Measurements from ENCODE around the gene NXNL2. TPM values are rescaled to one million over a fixed set of nuclear protein-coding genes. Genes with fewer than 3 reads are reported as not detected.

NXNL2 gene
- total RNA-seq, 2 experiments from 2014 or later = not detected

DNA sequence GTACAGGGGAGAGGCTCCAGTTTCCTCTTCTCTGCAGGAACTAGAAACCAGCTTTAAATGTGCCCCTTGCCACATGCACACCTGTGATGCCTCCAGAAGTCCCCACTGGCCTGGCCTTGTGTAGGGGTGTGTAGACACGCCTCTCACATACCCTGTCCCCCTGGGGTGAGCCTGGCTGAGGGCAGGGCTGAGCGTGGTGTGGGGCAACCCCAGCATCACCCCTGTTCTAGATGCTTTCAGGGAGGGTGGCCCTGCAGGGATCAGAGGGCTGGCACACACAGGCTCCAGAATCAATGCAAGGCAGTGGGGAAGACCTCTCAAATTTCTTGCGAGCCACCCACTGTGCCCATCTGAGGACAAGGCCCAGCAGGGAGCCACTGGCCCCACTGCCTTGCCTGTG lies 54.7 kb downstream of the NXNL2 start:
- no peak for ATAC-seq
- ChIA-PET CTCF (interaction anchor here (2.6 kb wide), 1 partner anchor 10 kb away, joined by 7 read pairs; no protein-coding TSS in a partner anchor), POLR2A (no interaction called here)
- H3K9me3 Mint-ChIP-seq = no peaks in the 10 kb centered on the region
- TF ChIP-seq, protein P1, sequence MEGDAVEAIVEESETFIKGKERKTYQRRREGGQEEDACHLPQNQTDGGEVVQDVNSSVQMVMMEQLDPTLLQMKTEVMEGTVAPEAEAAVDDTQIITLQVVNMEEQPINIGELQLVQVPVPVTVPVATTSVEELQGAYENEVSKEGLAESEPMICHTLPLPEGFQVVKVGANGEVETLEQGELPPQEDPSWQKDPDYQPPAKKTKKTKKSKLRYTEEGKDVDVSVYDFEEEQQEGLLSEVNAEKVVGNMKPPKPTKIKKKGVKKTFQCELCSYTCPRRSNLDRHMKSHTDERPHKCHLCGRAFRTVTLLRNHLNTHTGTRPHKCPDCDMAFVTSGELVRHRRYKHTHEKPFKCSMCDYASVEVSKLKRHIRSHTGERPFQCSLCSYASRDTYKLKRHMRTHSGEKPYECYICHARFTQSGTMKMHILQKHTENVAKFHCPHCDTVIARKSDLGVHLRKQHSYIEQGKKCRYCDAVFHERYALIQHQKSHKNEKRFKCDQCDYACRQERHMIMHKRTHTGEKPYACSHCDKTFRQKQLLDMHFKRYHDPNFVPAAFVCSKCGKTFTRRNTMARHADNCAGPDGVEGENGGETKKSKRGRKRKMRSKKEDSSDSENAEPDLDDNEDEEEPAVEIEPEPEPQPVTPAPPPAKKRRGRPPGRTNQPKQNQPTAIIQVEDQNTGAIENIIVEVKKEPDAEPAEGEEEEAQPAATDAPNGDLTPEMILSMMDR (IDR thresholded peaks at IDR 0.05) = no peak
- intact Hi-C loops (cut with micrococcal nuclease) = loop anchor here (10.0 kb wide), 1 partner anchor 155 kb away; no protein-coding TSS in a partner anchor
- H3K4me3 Mint-ChIP-seq = no peak overlapping the region
- no peak overlapping the region for H3K27ac Mint-ChIP-seq
- H3K27me3 Mint-ChIP-seq = no peaks in the 10 kb centered on the region
- peaks cover 4% of the 10 kb centered on the region for H3K4me1 Mint-ChIP-seq (ENCODE audit: low read depth)
- DNase-seq = no peak
- no peaks in the 10 kb centered on the region for H3K36me3 Mint-ChIP-seq (ENCODE audit: low read depth)

DNA sequence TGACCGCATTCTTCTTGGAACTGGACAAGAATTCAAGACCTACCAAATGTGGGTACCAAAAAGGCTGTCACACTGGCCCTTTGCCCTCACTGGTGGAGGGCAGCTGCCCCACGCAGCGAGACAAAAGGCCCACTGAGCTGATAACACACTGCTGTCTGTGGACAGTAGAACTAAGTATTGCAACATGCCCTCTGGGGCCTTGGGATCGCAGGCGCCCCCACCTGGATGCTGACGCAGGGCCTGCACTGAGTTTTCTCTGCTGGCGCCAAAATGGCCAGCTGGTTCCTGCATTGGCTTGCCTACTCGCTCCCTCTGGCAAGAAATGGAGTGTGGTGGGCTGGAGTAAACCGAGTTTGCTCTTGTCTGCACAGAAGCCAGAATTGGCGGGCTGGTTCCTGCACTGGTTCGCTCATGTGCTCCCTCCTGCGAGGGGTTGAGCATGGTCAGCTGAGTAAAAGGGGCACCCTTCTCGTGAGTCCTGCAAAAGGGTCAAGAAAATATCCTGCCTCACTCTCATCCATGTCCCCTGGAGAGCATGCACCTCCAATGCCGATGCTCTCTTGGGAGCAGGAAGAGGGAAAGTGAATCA lies 55.7 kb downstream of the NXNL2 start:
- no peak overlapping the region for H3K27ac Mint-ChIP-seq
- H3K4me3 Mint-ChIP-seq = no peak overlapping the region
- intact Hi-C loops (cut with micrococcal nuclease) = loop anchor here (10.0 kb wide), 1 partner anchor 154 kb away; no protein-coding TSS in a partner anchor
- ChIA-PET CTCF (interaction anchor here (1.6 to 2.6 kb wide), 2 partner anchors 11 to 56 kb away, joined by 3 to 7 read pairs; no protein-coding TSS in a partner anchor), POLR2A (no interaction called here)
- H3K9me3 Mint-ChIP-seq = no peaks in the 10 kb centered on the region
- DNase-seq (peak; percentile 28), ATAC-seq (no peak)
- peaks cover 4% of the 10 kb centered on the region for H3K4me1 Mint-ChIP-seq (ENCODE audit: low read depth)
- peaks cover 7% of the 10 kb centered on the region for H3K27me3 Mint-ChIP-seq
- TF ChIP-seq, protein P1 (IDR thresholded peaks at IDR 0.05) = no peak
- no peaks in the 10 kb centered on the region for H3K36me3 Mint-ChIP-seq (ENCODE audit: low read depth)

DNA sequence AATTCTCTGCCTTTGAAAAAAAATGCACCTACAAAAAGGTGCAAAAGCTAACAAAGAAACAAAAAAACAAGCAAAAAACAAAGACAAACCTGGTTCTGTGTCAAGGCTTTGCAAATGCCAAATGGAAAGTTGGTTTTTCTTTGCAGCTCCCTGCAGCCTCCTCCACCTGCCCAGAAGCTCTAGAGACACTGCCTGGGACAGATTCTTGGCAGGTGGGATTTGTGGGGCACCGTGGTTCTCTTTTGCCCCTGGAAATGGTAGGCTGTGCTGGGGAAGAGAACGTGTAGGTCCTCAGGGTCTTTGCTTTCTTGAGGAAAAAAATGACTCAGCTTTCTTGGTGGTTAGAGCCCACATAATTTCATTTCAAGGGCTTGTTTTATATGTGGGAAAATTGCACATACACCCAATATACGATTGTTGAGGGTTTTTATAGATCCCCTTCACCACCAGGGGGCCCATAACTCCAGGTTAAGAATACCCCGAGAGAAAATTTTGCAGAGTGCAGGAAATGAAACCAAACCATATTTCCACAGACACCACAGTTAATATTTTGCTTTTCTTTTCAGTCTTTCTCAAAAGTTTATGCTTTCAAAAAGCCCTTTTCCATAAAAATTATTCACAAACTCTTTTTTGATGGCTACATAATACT lies 58.7 kb downstream of the NXNL2 start:
- Mint-ChIP-seq H3K9me3 (no peaks in the 10 kb centered on the region), H3K4me1 (ENCODE audit: low read depth) (peaks cover 4% of the 10 kb centered on the region), H3K27me3 (peaks cover 21% of the 10 kb centered on the region), H3K4me3 (no peak overlapping the region), H3K36me3 (ENCODE audit: low read depth) (no peaks in the 10 kb centered on the region), H3K27ac (no peak overlapping the region)
- intact Hi-C loops (cut with micrococcal nuclease) = loop anchor here (2.0 to 10.0 kb wide), 2 partner anchors 151 to 407 kb away; no protein-coding TSS in a partner anchor
- peak; percentile 73 for ATAC-seq
- DNase-seq = peak; percentile 78
- TF ChIP-seq, protein P1 (IDR thresholded peaks at IDR 0.05) = peak; percentile 74
- ChIA-PET POLR2A (no interaction called here), CTCF (interaction anchor here (0.7 to 1.7 kb wide), 6 partner anchors 9 to 686 kb away, joined by 3 to 10 read pairs (median 4); no protein-coding TSS in a partner anchor)

Other genes starting within 250 kb of the NXNL2 start
- gene SPIN1, start 146.7 kb upstream of the NXNL2 start, total RNA-seq = 10 to 100 TPM; 31.2 to 32.0 TPM

All from activated CD8-positive, alpha-beta T cell treated with anti-CD3 and anti-CD28 coated beads for 36 hours (primary cell).